ENCODE data around the gene LSR.
A peak's percentile ranks its signal among the peaks of the same experiment; 100 is the strongest.
"Not testable (repeated sequence)": the region's sequence is repeated elsewhere in the genome, so short reads cannot be mapped to it uniquely, and the experiment has no call there.

The LSR gene

DNA sequence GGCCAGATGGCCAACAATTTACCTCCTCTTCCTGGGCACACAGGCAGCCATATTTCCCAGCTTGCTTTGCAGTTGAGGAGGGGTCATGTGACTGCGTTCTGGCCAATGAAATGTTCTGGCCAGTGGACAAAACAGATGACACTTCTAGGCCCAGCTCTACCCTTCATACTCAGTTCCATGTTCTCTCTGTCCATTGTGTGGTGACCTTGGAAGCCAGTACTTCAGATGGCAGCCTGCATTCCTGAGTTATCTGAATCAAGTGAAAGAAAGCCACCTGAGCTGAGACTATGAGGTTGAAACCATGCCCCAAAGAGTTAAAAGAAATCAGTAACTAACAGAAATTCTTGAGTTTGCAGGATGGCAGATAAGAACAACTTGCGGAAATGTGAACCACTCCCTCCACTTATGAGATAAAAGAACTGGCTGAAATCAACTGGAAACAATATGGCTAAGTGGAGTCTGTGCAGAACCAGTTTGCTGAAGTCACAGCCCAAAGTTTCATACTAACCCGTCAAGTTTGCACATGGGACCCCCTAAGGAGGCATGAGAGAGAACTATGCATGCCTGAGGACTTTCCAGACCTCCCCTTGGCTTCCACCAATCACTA, 28.4 kb upstream of the LSR start:
- DNase-seq: peak; percentile 24

DNA sequence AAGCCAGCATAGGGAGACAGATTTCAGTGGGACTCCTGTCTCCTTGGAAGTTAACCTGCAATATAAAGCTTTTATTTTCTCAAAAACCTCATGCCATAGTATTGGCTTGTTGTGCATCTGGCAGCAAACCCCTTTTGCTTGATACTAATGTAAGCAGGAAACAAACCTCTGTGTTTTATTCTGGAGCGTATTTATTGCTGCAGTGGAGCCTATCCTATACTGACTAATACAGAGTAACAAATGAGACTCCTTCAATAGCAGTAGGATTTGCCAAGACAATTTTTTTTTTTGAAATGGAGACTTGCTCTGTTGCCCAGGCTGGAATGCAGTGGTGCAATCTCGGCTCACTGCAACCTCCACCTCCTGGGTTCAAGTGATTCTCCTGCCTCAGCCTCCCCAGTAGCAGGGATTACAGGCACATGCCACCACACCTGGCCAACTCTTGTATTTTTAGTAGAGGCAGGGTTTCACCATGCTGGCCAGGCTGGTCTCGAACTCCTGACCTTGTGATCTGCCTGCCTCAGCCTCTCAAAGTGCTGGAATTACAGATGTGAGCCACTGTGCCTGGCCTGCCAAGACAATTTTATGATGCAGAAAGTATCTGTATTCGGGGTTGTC, 27.7 kb upstream of the LSR start:
- not testable (repeated sequence) for DNase-seq

DNA sequence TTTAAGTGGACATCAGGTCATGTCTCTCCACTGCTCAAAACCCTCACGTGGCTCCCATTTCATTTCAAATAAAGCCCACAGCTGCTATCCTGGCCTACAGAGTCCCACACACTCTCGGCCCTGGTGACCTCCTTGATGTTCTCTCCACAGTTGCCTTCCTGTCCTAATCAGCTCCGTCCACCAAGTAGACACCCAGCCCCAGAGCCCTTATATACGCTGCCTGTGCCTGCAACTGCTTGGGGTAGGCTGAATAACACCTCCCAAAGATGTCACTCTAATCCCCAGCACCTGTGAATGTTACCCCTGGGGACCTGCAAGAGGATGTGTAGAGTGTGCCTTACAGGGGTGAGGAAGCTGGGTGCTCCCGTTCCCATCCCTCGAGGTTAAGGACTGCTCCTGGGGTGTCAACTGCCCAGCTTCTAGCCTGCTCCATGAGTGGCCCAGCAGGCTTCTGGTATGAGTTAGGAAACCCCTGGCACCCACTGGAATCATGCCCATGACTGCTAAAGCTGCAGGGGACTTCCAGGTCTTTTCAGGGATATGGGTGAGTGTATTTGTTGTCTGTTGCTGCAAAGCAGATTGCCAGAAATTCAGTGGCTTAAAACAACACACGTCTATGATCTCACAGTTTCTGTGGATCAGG, 26.3 kb upstream of the LSR start:
- DNase-seq: no peak

DNA sequence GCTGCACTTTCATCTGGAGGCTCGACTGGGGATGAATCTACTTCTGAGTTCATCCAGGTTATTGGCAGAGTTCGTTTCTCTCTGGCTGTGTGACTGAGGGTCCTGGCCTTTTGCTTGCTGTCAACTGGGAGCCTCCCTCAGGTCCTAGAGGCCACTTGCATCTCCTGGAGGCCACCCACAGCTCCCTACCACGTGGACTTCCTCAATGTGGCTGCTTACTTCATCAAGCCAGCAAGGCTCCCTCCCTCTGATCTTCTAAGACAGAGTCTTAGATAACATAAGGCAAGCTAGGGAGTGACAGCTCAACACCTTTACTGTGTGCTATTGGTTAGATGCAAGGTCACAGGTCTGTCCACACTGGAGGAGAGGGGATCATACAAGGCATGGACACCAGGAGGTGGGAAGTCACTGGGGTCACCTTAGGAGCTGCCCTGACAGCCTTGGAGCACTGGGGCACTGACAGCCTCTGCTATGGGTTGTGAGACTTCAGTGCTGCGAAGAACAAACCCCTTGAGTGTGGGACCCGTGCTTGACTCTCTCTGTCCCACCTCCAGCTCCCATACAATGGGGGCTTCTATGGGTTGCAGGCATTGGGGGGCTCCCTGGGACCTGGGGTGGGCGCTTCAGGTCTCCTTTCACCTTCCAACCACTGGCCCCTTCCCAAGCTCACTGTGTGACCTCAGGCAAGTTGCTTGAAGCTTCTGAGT, 25.6 kb upstream of the LSR start:
- DNase-seq: no peak

DNA sequence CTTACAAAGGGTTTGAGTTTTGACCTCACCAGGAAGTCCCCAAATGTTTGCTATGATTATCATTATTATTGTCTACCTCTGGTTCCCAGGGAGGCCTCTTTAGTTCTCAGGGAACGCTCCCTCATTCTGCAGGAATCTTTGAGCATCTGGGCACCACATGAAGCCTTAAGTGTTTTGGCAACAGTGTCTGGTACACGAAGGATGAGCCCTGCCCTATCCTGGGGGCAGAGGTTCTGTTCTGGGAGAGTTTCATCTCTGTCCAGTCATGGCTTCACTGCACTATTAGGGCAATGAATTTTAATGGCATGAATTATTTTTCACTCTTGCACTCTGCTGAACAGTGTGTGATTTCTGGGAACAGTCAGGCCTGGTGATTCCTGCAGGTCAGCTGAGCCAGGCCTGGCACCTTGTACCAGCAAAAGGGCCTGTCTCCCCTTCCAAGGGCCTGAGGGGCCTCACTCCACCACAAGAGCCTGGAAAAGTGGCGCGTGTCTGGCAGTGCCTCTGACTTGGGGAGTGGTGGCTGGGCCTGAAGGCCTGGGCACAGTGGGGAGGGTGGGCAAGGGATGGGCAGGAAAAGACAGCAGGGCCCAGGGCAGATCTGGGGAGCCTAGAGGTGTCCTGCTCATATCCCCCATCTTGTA, 24.8 kb upstream of the LSR start:
- no peak for DNase-seq

DNA sequence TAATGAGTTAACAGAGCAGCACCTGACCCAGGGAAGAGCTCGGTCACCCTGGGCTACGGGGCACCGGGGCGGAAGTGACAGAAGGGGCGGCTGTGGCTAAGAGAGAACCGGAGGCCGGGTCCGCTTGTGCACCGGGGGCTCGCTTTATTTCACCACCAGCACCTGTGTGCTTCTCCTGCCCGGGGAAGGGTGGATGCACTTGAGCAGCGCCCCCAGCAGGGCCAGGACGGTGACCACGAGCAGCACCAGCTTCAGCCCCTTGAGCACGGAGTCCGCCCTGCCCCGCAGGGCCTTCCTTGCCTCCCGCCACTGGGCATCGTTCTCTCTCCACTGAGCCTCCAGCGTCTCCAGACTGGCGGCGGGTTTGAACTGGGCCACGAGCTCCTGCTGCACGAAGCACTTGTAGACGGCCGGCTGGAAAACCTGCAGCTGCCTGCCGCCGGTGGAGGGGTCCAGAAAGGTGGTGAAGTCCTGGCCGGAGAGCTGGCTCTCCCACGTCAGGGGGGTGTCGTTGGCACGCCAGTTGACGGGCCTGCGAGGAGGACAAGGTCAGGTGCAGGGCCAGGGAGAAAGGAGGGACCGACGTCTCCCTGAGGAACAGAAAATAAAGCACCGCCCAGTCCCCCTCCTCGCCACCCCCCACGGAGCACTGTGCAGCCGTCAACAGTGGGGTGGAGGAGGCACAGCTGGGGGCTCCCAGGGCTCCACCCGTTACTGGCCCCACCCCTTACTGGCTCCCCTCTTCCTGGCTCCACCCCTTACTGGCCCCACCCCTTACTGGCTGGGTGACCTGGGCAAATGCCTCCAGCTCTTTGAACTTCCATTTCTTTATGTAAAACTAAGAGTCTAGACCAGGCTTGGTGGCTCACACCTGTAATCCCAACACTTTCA, 23.9 kb upstream of the LSR start:
- no peak for DNase-seq

DNA sequence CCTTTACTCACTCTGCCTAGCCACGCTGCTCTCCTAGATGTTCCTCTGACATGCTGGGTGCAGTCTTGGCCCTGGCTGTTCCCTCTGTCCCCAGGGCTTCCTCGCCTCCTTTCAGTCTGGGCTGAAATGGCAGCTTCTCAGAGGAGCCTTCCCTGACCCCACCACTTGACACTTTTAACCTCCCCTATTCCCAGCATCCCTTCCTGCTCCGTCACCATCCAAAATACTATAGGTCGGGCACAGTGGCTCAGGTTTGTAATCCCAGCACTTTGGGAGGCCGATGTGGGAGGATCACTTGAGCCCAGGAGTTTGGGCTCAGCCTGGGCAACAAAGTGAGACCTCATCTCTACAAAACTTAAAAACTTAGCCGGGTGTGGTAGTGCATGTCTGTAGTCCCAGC, 22.9 kb upstream of the LSR start:
- DNase-seq: no peak

DNA sequence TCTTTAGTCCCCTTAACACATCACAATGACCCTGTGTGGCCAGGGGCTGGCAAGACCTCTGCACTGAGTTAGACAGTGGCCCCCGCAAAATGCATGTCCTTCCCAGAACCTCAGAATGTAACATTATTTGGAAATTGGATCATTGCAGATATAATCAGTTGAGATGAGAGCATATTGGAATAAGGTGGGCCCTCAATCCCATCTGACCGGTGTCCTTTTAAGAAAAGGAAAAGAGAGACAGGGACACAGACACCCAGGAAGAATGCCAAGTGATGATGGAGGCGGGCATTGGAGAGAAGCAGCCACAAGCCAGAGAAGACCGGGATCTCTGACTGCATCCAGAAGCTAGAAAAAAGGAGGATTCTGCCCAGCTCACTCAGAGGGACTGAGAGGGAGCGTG, 22.1 kb upstream of the LSR start:
- DNase-seq: no peak

DNA sequence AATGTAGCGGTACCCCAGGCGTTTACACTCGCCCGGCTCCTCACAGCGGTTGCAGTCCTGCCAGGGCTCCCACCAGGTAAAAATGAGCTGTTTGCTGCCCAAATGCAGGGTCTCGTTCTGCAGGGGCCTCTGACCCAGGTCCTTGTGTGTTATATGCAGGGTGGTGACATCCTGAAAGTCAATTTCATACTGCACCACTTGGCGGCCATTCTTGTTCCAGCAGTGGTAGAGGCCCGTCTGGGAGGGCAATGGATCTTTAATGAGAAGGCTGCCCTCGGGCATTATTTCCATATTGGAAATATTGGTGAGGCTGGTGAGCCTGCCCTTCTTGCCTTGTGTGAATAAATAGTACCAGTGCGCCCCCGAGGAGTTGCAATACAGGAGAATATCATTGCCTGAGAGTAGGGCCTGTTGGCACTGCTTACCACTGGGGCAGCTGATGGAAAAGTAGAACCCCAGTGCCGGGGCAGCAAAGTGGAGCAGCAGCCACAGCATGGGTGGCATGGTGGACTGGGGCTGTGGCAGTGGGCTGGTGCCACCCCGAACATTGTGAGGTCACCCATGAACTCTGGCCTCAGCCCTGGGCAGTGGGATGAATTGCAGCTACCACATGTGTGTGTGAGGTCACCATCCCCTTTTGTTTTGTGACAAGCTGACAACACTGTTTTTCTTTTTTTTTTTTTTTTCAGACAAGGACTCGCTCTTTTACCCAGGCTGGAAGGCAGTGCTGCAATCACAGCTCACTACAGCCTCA, 20.4 kb upstream of the LSR start, which contains the start of gene FAM187B:
Gene FAM187B (minus strand): TSS at position 563 of the 754 bp plus-strand sequence. CDS start 59 bp downstream, at position 504.
- no peak for DNase-seq

DNA sequence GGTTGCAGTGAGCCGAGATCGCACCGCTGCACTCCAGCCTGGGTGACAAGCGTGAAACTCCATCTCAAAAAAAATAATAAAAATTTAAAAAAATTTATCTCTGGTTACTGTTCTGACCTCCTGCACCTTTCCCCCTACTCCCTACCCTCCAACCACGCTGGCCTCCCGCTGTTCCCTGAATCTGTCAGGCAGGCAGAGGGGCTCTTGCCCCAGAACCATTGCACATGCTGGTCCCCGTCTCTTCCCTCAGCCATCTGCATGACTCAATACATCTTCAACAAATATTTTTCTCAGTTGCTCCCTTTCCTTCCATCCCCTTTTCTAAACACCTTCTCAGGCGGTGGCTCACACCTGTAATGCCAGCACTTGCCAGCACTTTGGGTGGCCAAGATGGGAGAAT, 19.2 kb upstream of the LSR start:
- no peak for DNase-seq

DNA sequence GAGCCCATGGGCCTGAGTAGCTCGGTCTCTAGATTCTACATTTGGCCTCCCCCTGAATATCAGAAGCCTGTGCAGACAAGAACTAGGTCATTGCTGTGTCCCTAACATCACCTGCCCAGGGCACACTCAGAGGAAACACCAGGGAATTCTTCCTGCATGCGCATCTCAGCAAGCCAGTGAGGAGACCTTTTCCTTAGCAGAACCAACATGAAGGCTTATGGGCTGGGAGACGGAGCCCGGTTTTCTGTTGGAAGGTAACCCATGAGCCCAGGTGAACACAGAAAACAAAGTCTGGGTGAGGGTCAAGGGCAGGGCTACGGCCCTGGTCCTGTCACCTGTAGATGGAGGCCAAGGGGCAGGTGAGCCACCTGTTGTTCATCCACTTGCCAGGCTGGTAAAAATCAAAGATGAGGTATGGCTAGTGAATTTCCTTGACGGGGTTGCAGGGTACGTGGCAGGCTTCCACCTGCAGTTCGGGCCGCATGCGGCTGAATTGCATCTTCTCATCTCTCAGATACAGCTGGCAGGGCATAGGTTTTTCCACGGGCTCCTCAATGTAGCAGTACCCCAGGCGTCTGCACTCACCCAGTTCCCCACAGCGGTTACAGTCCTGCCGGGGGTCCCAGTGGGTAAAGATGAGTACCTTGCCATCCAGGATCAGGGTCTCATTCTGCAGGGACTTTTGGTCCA, 16.7 kb upstream of the LSR start:
- DNase-seq: no peak

DNA sequence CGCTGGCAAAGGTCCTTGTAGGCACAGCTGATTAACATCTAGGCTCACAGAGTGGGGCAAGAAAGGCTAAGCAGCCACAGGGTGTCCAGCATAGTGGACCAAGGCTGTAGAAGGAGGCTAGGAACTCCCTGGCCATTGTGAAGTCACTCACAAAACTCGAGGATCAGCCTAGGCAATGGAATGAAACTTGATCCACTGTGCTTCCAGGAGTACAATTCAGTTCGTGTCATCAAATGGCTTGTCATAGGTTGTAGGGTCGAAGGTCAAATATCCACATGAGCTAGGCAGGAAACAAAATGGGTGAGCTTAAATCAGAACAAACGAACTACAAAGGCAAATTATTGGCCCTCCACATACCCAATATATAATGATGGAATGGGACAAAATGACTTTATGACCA, 15.9 kb upstream of the LSR start:
- DNase-seq: no peak

DNA sequence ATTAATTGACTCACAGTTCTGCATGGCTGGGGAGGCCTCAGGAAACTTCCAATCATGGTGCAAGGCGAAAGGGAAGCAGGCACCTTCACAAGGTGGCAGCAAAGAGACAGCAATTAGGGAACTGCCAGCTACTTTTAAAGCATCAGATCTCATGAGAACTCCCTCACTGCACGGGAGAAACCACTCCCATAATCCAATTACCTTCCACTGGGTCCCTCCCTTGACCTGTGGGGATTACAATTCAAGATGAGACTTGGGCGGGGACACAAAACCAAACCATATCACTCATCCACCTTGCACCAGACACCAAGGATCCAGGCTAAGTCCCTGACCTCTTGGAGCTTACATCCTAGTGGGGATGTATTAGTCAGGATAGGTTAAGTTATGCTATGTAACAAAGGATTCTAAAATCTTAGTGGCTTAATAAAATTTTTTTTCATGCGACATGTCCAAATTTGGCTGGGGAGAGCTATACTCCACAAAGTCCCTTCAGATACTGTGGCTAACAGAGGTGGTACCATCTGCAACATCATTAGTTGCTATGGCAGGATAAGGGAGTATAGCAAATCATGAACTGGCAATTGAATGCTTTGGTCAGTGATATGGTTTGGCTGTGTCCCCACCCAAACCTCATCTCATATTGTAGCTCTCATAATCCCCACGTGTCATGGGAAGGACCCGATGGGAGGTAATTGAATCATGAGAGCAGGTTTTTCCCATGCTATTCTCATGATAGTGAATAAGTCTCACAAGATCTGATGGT, 12.0 kb upstream of the LSR start:
- no peak for DNase-seq

DNA sequence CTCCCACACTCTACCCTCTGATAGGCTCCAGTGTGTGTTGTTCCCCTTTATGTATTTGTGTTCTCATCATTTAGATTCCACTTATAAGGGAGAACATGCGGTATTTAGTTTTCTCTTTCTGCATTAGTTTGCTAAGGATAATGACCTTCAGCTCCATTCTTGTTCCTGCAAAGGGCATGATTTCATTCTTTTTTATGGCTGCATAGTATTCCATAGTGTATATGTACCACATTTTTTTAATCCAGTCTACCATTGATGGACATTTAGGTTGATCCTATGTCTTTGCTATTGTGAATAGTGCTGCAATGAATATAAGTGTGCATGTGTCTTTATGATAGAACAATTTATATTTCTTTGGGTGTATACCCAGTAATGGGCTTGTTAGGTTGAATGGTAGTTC, 9.2 kb upstream of the LSR start:
- not testable (repeated sequence) for DNase-seq

DNA sequence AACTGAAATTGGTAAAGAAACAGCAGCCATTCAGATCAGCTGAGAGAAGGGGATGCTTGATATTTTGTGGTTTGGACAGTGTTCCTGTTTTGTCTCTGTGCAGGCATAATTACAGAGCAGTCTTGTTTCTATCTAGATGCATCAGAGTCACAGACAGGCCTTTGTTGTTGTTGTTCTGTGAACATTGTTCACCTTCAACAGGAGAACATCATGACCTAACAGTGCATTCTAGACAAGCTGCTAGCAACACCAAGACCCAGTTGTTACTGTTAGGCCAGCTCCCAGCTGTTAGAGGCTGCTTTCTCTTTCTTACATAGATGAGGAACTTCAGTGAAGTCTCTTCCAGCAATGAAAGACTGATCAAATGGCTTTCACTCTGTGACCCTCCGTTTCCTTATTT, 8.5 kb upstream of the LSR start:
- no peak for DNase-seq

DNA sequence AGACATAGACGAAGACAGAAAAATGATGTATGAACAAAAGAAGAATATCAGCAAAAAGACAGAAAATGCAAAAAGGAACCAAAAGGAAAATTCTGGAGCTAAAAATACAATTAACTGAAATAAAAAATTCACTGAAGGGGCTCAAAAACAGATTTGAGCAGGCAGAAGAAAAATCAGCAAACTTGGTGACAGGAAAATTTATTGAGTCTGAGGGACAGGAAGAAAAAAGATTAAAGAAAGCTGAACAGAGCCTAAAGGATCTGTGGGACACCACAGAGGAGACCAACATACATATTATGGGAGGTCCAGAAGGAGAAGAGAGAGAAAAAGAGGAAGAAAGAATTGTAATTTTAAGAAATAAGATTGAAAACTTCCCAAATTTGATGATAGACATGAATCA, 7.4 kb upstream of the LSR start:
- DNase-seq: no peak

DNA sequence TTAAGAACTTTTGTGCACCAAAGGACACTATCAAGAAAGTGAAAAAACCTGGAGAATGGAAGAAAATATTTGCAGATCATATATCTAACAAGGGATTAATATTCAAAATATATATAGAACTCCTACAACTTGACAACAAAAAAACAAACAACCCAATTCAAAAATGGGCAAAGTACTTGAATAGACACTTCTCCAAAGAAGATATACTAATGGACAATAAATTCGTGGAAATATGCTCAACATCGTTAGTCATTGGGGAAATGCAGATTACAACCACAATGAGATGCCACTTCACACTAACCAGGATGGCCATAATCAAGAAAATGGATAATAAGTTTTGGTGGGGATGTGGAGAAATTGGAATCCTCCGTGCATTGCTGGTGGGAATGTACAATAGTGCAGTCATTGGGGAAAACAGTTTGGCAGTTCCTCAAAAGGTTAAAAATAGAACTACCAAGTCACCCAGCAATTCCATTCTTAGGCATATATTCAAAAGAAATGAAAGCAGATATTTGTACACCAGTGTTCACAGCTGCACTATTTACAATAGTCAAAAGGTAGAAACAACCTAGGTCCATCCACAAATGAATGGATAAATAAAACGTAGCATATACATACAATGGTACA, 2.2 kb upstream of the LSR start:
- no peak for DNase-seq

DNA sequence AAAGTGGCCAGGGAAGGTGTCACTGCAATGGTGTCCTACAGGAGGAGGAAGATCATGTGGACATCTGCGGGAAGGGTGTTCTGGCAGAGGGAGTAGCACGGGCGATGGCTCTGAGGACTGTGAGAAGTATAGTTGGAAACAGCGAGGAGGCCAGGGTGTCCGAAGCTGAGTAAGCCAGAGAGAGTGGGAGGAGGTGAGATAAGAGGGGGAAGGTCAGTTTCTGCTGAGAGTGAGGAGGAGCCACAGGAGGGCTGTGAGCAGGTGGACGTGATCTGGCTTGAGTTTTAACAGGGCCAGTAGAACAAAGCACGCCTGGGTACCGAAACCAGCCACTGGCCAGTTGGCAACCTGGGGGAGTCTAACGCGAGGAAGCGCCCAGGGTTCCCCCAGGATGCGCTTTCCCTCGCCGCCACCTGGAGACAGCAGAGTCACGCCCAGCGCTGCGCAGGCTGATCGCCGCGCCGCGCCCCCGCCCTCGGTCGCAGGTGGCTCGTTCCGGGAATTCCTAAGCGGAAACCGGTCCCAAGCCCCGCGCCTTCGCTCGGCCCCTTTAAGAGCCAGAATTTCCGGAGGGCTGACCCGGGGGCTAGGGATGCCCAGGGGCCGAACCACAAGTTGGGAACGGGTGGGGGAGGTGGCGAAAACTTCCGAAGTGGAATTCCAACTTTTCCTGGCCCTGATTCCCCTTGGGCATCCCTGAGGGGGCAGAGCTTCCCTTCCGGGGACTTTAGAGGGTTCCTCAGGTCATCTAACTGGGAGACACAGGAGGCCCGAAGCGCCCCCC, 1.1 kb upstream of the LSR start:
- DNase-seq: no peak
